Nephron (organoid): ENCODE data around the gene TOP3A.

Source experiments
- H3K27ac Mint-ChIP-seq, 3 experiments: 2 replicates each; pipeline ENCODE4 v1.8.0; 2020; ENCODE audit warnings: mixed read lengths in 3 of 3, mild to moderate bottlenecking in 2 of 3, moderate library complexity in 1 of 3
- H3K27me3 Mint-ChIP-seq: 2 replicates; pipeline ENCODE4 v1.8.0; 2021; ENCODE audit warnings: low read depth, mild to moderate bottlenecking, moderate library complexity, mixed read lengths
- H3K36me3 Mint-ChIP-seq: 2 replicates; pipeline ENCODE4 v1.8.0; 2020; ENCODE audit warnings: low read depth, mixed read lengths
- H3K4me1 Mint-ChIP-seq: 2 replicates; pipeline ENCODE4 v1.8.0; 2020; ENCODE audit warnings: mixed read lengths
- H3K4me3 Mint-ChIP-seq, 3 experiments: 2 replicates each; pipeline ENCODE4 v1.8.0; 2020; ENCODE audit warnings: mild to moderate bottlenecking in 3 of 3, mixed read lengths in 3 of 3, moderate library complexity in 2 of 3
- H3K9me3 Mint-ChIP-seq: 2 replicates; pipeline ENCODE4 v1.8.0; 2020; ENCODE audit warnings: mixed read lengths
- TF ChIP-seq, protein P1 (sequence below), 3 experiments: fragments of 200-600 bp; sonication (generic); IDR thresholded peaks; one replicate each; pipeline ENCODE4 v1.5.0; 2021; ENCODE audit warnings: antibody characterized with exemption in 3 of 3; ENCODE audit not compliant: unreplicated experiment in 3 of 3

TOP3A gene

DNA sequence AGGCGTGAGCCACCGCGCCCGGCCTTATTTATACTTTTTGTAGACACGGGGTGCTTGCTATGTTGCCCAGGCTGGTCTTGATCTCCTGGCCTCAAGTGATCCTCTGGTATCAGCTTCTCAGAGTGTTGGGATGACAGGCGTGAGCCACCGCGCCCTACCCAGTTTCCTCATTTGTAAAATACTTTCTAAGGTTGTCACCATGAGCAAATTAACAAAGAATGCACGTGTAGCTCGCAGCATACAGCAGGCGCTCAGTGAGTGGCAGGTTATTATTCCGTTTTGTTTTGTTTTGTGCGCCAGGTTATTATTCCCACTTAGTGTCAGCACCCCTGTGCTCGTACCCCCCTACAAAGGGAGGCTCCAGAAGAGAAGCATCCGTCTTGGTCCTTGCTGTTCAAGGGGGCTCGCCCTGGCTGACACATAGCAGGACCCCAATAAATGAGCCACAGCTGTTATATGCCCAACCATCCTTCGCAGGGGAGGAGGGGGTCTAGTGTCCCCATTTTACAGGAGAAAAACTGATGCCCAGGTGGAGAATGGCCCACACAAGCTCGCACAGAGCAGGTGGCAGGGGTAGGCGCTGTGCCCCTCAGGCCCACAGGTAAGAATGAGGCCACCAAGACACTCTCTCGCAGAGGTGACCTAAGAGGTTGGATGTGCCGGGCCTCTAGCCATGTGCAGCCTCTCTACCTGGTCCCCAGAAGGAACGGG, 55.0 kb downstream of the TOP3A start:
- no peaks in the 10 kb centered on the region for H3K27me3 Mint-ChIP-seq
- H3K27ac Mint-ChIP-seq: peak overlapping the region; percentile 70 to 88 (median 87)

GRCh38 chr17:18258356-18259038, 56.3 kb downstream of the TOP3A start, which contains the start of gene FLII:
FLII (minus strand) TSS chr17:18258738; CDS start chr17:18258690, 48 bp downstream.
- TF ChIP-seq, protein P1, sequence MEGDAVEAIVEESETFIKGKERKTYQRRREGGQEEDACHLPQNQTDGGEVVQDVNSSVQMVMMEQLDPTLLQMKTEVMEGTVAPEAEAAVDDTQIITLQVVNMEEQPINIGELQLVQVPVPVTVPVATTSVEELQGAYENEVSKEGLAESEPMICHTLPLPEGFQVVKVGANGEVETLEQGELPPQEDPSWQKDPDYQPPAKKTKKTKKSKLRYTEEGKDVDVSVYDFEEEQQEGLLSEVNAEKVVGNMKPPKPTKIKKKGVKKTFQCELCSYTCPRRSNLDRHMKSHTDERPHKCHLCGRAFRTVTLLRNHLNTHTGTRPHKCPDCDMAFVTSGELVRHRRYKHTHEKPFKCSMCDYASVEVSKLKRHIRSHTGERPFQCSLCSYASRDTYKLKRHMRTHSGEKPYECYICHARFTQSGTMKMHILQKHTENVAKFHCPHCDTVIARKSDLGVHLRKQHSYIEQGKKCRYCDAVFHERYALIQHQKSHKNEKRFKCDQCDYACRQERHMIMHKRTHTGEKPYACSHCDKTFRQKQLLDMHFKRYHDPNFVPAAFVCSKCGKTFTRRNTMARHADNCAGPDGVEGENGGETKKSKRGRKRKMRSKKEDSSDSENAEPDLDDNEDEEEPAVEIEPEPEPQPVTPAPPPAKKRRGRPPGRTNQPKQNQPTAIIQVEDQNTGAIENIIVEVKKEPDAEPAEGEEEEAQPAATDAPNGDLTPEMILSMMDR (IDR thresholded peaks at IDR 0.05; ENCODE audit: unreplicated experiment in 3 of 3): no peak
- H3K36me3 Mint-ChIP-seq: peaks cover 10% of the 10 kb centered on the region
- H3K27me3 Mint-ChIP-seq: no peaks in the 10 kb centered on the region
- peak within 1 kb of the TSS; percentile 70 to 95 (median 89) for H3K27ac Mint-ChIP-seq
- peaks cover 18% of the 10 kb centered on the region for H3K4me1 Mint-ChIP-seq
- H3K9me3 Mint-ChIP-seq: no peaks in the 10 kb centered on the region
- peak within 1 kb of the TSS; percentile 93 to 97 (median 94) for H3K4me3 Mint-ChIP-seq

More for the DNA sequence above, 55.0 kb downstream of the TOP3A start:
- no peaks in the 10 kb centered on the region for H3K9me3 Mint-ChIP-seq
- H3K4me3 Mint-ChIP-seq: peak overlapping the region; percentile 83 to 89 (median 88)
- peaks cover 8% of the 10 kb centered on the region for H3K36me3 Mint-ChIP-seq
- H3K4me1 Mint-ChIP-seq: peaks cover 18% of the 10 kb centered on the region
- TF ChIP-seq, protein P1 (IDR thresholded peaks at IDR 0.05; ENCODE audit: unreplicated experiment in 3 of 3): no peak

GRCh38 chr17:18257982-18258355, 56.8 kb downstream of the TOP3A start:
- TF ChIP-seq, protein P1 (IDR thresholded peaks at IDR 0.05; ENCODE audit: unreplicated experiment in 3 of 3): no peak
- Mint-ChIP-seq H3K9me3 (no peaks in the 10 kb centered on the region), H3K4me1 (peaks cover 18% of the 10 kb centered on the region), H3K36me3 (peaks cover 8% of the 10 kb centered on the region), H3K4me3 (peak overlapping the region; percentile 93 to 97 (median 94)), H3K27ac (peak overlapping the region; percentile 49 to 95 (median 89)), H3K27me3 (no peaks in the 10 kb centered on the region)

GRCh38 chr17:18257268-18257981, 57.4 kb downstream of the TOP3A start:
- H3K27me3 Mint-ChIP-seq: no peaks in the 10 kb centered on the region
- peaks cover 8% of the 10 kb centered on the region for H3K36me3 Mint-ChIP-seq
- no peaks in the 10 kb centered on the region for H3K9me3 Mint-ChIP-seq
- TF ChIP-seq, protein P1 (IDR thresholded peaks at IDR 0.05; ENCODE audit: unreplicated experiment in 3 of 3): no peak
- peak overlapping the region; percentile 93 to 97 (median 94) for H3K4me3 Mint-ChIP-seq
- H3K4me1 Mint-ChIP-seq: peaks cover 18% of the 10 kb centered on the region
- peak overlapping the region; percentile 49 to 95 (median 89) for H3K27ac Mint-ChIP-seq

GRCh38 chr17:18256776-18257175, 58.0 kb downstream of the TOP3A start:
- TF ChIP-seq, protein P1 (IDR thresholded peaks at IDR 0.05; ENCODE audit: unreplicated experiment in 3 of 3): no peak
- H3K4me1 Mint-ChIP-seq: peaks cover 18% of the 10 kb centered on the region

More at GRCh38 chr17:18256776-18257175, 58.0 kb downstream of the TOP3A start:
- peak overlapping the region; percentile 93 to 97 (median 94) for H3K4me3 Mint-ChIP-seq
- no peaks in the 10 kb centered on the region for H3K9me3 Mint-ChIP-seq
- H3K27ac Mint-ChIP-seq: peak overlapping the region in 1 of 3 experiments; percentile 89
- H3K27me3 Mint-ChIP-seq: no peaks in the 10 kb centered on the region
- H3K36me3 Mint-ChIP-seq: peaks cover 8% of the 10 kb centered on the region
